ENCODE data around the gene DEK. TPM values are rescaled to one million over a fixed set of nuclear protein-coding genes. Genes with fewer than 3 reads are reported as not detected.

Gene DEK
- polyA plus RNA-seq, 2 of the 4 experiments (the other 2 are of a cell fraction): 96.4 to 146 TPM

- TF ChIP-seq ZFP36 (IDR thresholded peaks at IDR 0.05; ENCODE audit: borderline replicate concordance, partially characterized antibody) (no peak), SMC3 (IDR thresholded peaks at IDR 0.05) (no peak), HOXB5 (CRISPR knock-in tag; IDR thresholded peaks at IDR 0.05) (no peak), CHD2 (IDR thresholded peaks at IDR 0.05; ENCODE audit: low read length, partially characterized antibody) (no peak), CBX2 (IDR thresholded peaks at IDR 0.05; ENCODE audit: borderline replicate concordance, low read depth) (no peak), RARB (CRISPR knock-in tag; IDR thresholded peaks at IDR 0.05) (no peak), JUN (IDR thresholded peaks at IDR 0.05) (no peak), KDM1A (IDR thresholded peaks at IDR 0.05; ENCODE audit: low read depth) (no peak), ESRRA (IDR thresholded peaks at IDR 0.05; ENCODE audit: borderline replicate concordance, low read length) (no peak), PBX3 (IDR thresholded peaks at IDR 0.05) (no peak), EHMT2 (IDR thresholded peaks at IDR 0.05; ENCODE audit: low read depth) (no peak), FOSB (CRISPR knock-in tag; IDR thresholded peaks at IDR 0.05) (no peak), RFX5 (IDR thresholded peaks at IDR 0.05) (no peak)
- TF ChIP-seq, protein P1, sequence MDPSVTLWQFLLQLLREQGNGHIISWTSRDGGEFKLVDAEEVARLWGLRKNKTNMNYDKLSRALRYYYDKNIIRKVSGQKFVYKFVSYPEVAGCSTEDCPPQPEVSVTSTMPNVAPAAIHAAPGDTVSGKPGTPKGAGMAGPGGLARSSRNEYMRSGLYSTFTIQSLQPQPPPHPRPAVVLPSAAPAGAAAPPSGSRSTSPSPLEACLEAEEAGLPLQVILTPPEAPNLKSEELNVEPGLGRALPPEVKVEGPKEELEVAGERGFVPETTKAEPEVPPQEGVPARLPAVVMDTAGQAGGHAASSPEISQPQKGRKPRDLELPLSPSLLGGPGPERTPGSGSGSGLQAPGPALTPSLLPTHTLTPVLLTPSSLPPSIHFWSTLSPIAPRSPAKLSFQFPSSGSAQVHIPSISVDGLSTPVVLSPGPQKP (IDR thresholded peaks at IDR 0.05; ENCODE audit: low read depth, low read length): no peak
- TF ChIP-seq, protein P2, sequence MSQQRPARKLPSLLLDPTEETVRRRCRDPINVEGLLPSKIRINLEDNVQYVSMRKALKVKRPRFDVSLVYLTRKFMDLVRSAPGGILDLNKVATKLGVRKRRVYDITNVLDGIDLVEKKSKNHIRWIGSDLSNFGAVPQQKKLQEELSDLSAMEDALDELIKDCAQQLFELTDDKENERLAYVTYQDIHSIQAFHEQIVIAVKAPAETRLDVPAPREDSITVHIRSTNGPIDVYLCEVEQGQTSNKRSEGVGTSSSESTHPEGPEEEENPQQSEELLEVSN (IDR thresholded peaks at IDR 0.05; ENCODE audit: borderline replicate concordance, low read depth): no peak
- Histone ChIP-seq H3K27ac (no peak overlapping the region), H3K4me1 (no peaks in the 10 kb centered on the region; the same call in 1 of the 3 replicates), H3K4me2 (no peak overlapping the region), H3K9me3 (no peaks in the 10 kb centered on the region), H3K4me3 (no peak overlapping the region)
- CTCF ChIA-PET: no interaction called here
- no peak for ATAC-seq
- WGBS (ENCODE audit: missing lambda C conversion rate): 89% methylated on average over 4 of the region's 4 CpGs
- POLR2A ChIA-PET: no interaction called here
- DNase-seq (ENCODE audit: low read depth in 1 of 2, low spot score in 1 of 2): no peak
- no peak for FAIRE-seq
Measured at GRCh38 chr6:18249271-18249670, 15.1 kb downstream of the DEK start.

- WGBS (ENCODE audit: missing lambda C conversion rate): 88% methylated on average over 2 of the region's 2 CpGs
- no peaks in the 10 kb centered on the region; the same call in 1 of the 3 replicates for H3K4me1 ChIP-seq
- FAIRE-seq (no peak), ATAC-seq (no peak), DNase-seq (ENCODE audit: low read depth in 1 of 2, low spot score in 1 of 2) (no peak)
- ChIA-PET CTCF (no interaction called here), POLR2A (no interaction called here)
- H3K4me3 ChIP-seq: no peak overlapping the region
- no peak overlapping the region for H3K4me2 ChIP-seq
- H3K27ac ChIP-seq: no peak overlapping the region
- no peaks in the 10 kb centered on the region for H3K9me3 ChIP-seq
- TF ChIP-seq KDM5A (IDR thresholded peaks at IDR 0.05): no peak
- TF ChIP-seq NR3C1 (IDR thresholded peaks at IDR 0.05): no peak
- no peak for TF ChIP-seq TFCP2L1 (CRISPR knock-in tag; IDR thresholded peaks at IDR 0.05)
- TF ChIP-seq CHD2 (IDR thresholded peaks at IDR 0.05; ENCODE audit: low read length, partially characterized antibody): no peak
- no peak for TF ChIP-seq BCL3 (IDR thresholded peaks at IDR 0.05)
- no peak for TF ChIP-seq GATA3 (IDR thresholded peaks at IDR 0.05; ENCODE audit: borderline replicate concordance)
- no peak for TF ChIP-seq NPAS2 (CRISPR knock-in tag; IDR thresholded peaks at IDR 0.05; ENCODE audit: borderline replicate concordance)
- TF ChIP-seq ZSCAN20 (CRISPR knock-in tag; IDR thresholded peaks at IDR 0.05): no peak
- TF ChIP-seq, protein P3, sequence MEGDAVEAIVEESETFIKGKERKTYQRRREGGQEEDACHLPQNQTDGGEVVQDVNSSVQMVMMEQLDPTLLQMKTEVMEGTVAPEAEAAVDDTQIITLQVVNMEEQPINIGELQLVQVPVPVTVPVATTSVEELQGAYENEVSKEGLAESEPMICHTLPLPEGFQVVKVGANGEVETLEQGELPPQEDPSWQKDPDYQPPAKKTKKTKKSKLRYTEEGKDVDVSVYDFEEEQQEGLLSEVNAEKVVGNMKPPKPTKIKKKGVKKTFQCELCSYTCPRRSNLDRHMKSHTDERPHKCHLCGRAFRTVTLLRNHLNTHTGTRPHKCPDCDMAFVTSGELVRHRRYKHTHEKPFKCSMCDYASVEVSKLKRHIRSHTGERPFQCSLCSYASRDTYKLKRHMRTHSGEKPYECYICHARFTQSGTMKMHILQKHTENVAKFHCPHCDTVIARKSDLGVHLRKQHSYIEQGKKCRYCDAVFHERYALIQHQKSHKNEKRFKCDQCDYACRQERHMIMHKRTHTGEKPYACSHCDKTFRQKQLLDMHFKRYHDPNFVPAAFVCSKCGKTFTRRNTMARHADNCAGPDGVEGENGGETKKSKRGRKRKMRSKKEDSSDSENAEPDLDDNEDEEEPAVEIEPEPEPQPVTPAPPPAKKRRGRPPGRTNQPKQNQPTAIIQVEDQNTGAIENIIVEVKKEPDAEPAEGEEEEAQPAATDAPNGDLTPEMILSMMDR (IDR thresholded peaks at IDR 0.05): no peak
- no peak for TF ChIP-seq POLR2AphosphoS2 (conservative IDR thresholded peaks at IDR 0.05; ENCODE audit: low read length)
- no peak for TF ChIP-seq HOXB5 (CRISPR knock-in tag; IDR thresholded peaks at IDR 0.05)
- TF ChIP-seq SMC3 (IDR thresholded peaks at IDR 0.05): no peak
- TF ChIP-seq POLR2A (IDR thresholded peaks at IDR 0.05; ENCODE audit: low read length): no peak
- TF ChIP-seq EHF (CRISPR knock-in tag; IDR thresholded peaks at IDR 0.05): no peak
- no peak for TF ChIP-seq MYC (IDR thresholded peaks at IDR 0.05; ENCODE audit: borderline replicate concordance, low read length)
- TF ChIP-seq HEYL (CRISPR knock-in tag; IDR thresholded peaks at IDR 0.05): no peak
- no peak for TF ChIP-seq JUNB (IDR thresholded peaks at IDR 0.05)
- no peak for TF ChIP-seq RNF2 (IDR thresholded peaks at IDR 0.05; ENCODE audit: borderline replicate concordance, low read depth)
- TF ChIP-seq FOSL2 (IDR thresholded peaks at IDR 0.05): no peak
- no peak for TF ChIP-seq FOSL2 (CRISPR knock-in tag; IDR thresholded peaks at IDR 0.05)
Measured at GRCh38 chr6:18248698-18249097, 15.6 kb downstream of the DEK start.

All from A549 (cell line).